ENCODE results near the gene CNTNAP2.
A peak's percentile ranks its signal among the peaks of the same experiment; 100 is the strongest.

Gene CNTNAP2

DNA sequence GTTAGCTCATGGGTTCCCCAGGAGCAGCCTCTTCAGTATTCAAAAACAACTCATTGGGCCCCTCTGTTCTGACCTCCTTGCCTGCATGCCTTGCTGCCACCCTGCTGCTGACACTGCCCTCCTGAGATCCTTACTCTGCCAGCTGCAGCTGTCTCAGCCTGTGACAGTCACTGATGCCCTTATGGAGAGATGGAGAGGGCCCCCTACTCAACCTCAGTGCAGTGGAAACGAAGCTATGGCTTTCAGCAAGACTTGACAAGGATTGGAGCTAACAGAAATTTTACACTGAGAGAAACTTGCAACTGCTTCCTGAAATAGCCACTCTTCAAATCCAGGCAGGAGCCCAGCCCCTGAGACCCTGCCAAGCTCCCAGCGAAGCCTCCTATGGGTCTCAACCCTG lies 1795.7 kb downstream of the CNTNAP2 start:
- H3K27me3 ChIP-seq = no peaks in the 10 kb centered on the region
- no peaks in the 10 kb centered on the region for H4K20me1 ChIP-seq
- H3K9me3 ChIP-seq = no peaks in the 10 kb centered on the region
- H3K27ac ChIP-seq = no peak overlapping the region
- no peak for TF ChIP-seq Cebpa-rat (IDR thresholded peaks at IDR 0.05)
- no peaks in the 10 kb centered on the region for H3K36me3 ChIP-seq
- H3K4me2 ChIP-seq = no peak overlapping the region
- peaks cover 9% of the 10 kb centered on the region; the same call in 1 of the 2 replicates for H3K4me1 ChIP-seq
- no peak overlapping the region for H3K9ac ChIP-seq
- H3K4me3 ChIP-seq = no peak overlapping the region

DNA sequence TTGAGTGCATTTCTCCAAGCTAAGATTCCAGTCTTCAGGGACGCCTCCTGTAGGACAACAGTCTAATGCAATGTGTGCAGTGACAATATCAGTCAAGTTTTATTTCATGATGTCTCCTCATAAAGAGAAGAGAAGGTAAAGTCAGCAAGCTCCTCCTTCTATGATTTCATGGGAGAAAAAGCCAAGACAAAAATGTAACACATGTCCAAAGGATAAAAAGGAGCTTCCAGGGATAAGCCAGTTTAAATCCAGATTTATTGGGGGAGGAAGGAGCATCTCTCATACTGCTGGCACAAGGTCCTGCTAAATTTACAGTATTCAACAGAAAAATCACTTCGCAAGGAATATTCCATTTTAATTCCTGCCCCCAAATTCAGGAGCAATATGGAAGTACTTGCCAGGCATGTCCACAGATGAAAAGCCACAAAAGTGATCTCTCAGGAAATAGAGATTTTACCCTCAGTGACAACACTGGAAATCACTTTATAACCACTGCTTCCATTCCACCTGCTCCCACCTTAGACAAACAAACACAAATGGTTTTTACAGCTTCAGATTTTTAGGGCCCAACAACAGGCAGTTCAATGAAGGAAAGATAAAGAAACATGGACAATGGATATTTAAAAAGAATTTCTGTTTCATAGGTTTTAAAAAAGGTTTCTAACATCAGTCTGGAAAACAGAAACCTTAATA lies 1796.5 kb downstream of the CNTNAP2 start:
- H3K4me2 ChIP-seq = no peak overlapping the region
- H3K27me3 ChIP-seq = no peaks in the 10 kb centered on the region
- H3K27ac ChIP-seq = no peak overlapping the region
- H3K9ac ChIP-seq = no peak overlapping the region
- H4K20me1 ChIP-seq = no peaks in the 10 kb centered on the region
- H3K36me3 ChIP-seq = no peaks in the 10 kb centered on the region
- no peaks in the 10 kb centered on the region for H3K9me3 ChIP-seq
- TF ChIP-seq Cebpa-rat (IDR thresholded peaks at IDR 0.05) = no peak
- peaks cover 9% of the 10 kb centered on the region; the same call in 1 of the 2 replicates for H3K4me1 ChIP-seq
- H3K4me3 ChIP-seq = no peak overlapping the region

DNA sequence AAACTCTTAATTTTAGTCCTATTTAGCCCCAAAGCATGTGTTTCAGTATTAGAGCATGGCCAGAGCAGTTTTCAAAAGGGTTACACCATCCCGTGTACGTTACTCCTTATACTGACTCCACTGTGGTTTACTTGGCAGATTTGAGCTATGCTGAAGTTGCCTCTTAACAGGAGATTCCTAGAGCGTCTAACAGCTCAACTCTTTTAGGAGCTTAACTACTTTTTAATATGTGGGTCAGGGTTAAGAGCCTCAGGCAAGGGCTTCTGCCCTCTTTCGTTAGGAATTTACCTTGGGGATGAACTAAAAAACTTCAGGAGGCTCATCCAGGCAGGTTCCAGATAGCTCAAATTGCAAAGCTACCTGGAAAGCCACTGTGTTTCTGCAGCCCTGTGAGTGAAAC lies 1799.2 kb downstream of the CNTNAP2 start:
- Histone ChIP-seq H3K4me1 (peaks cover 9% of the 10 kb centered on the region; the same call in 1 of the 2 replicates), H3K4me3 (no peak overlapping the region), H3K9me3 (no peaks in the 10 kb centered on the region), H4K20me1 (no peaks in the 10 kb centered on the region), H3K27me3 (no peaks in the 10 kb centered on the region), H3K4me2 (no peak overlapping the region), H3K36me3 (no peaks in the 10 kb centered on the region), H3K27ac (no peak overlapping the region), H3K9ac (no peak overlapping the region)
- TF ChIP-seq Cebpa-rat (IDR thresholded peaks at IDR 0.05) = no peak

DNA sequence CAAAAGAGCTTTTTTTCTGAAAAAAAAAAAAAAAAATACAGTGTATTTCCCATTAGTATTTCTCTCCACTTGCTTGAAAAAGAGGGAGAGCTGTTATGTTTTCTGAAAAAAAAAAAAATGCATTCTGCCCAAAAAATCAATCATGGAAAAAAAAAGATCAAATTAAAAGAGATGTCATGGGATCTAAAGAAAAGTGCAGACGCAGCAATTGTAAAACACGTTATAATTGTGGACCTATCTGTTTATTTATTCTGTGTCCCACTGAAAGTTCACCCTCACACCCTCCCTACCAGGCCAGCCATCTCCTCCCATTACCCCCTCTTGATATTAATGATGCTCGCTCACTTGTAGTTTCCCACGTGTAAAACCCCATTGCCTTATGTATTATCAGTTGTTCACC lies 1800.0 kb downstream of the CNTNAP2 start:
- no peak for TF ChIP-seq Cebpa-rat (IDR thresholded peaks at IDR 0.05)

DNA sequence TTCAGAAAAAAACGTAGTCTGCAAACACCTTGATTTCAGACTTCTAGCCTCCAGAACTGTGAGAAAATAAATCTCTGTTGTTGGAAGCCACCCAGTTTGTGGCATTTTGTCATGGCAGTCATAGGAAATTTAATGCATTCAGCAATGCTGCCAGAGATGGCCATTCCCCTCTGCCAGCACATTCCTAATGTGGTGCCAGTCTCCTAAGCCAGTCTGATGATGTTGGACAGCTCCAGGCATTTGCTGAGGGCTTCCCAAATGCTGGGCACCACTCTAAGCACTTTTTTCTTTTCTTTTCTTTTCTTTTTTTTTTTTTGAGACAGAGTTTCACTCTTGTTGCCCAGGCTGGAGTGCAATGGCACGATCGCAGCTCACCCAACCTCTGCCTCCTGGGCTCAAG lies 1807.2 kb downstream of the CNTNAP2 start:
- H3K27me3 ChIP-seq = no peaks in the 10 kb centered on the region
- H3K36me3 ChIP-seq = no peaks in the 10 kb centered on the region
- no peak overlapping the region for H3K4me2 ChIP-seq
- H3K4me1 ChIP-seq = no peaks in the 10 kb centered on the region
- no peak overlapping the region for H3K4me3 ChIP-seq
- no peaks in the 10 kb centered on the region for H4K20me1 ChIP-seq
- TF ChIP-seq Cebpa-rat (IDR thresholded peaks at IDR 0.05) = no peak
- H3K27ac ChIP-seq = no peak overlapping the region
- no peaks in the 10 kb centered on the region for H3K9me3 ChIP-seq
- no peak overlapping the region for H3K9ac ChIP-seq

More for the DNA sequence above, 1800.0 kb downstream of the CNTNAP2 start:
- Histone ChIP-seq H3K4me3 (no peak overlapping the region), H3K9ac (no peak overlapping the region), H3K4me2 (no peak overlapping the region), H3K4me1 (peaks cover 2% of the 10 kb centered on the region; the same call in 1 of the 2 replicates), H3K9me3 (no peaks in the 10 kb centered on the region), H4K20me1 (no peaks in the 10 kb centered on the region), H3K27ac (no peak overlapping the region), H3K36me3 (no peaks in the 10 kb centered on the region), H3K27me3 (no peaks in the 10 kb centered on the region)

DNA sequence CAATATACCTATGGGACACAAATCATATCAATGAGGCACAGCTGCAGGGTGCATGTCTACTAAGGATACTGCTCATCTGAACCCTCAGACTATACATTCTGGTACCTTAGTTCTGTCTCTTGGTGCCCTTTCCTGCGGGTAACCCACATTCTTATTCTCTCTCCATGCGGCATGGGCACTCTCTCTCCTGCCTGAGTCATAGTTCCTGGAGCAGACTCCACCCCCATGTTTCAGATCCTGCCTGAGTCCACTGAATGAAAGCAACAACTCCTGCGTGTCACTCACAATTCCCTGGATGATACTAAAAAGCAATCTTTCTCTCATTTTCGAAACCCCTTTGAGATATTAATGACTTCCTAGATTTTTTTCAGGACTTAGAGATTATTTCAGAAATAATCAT lies 1820.8 kb downstream of the CNTNAP2 start:
- H3K4me3 ChIP-seq = no peak overlapping the region
- no peaks in the 10 kb centered on the region for H4K20me1 ChIP-seq
- no peaks in the 10 kb centered on the region for H3K36me3 ChIP-seq
- H3K9me3 ChIP-seq = no peaks in the 10 kb centered on the region
- no peak overlapping the region for H3K9ac ChIP-seq
- no peak for TF ChIP-seq Cebpa-rat (IDR thresholded peaks at IDR 0.05)
- H3K4me2 ChIP-seq = no peak overlapping the region
- H3K4me1 ChIP-seq = peaks cover 10% of the 10 kb centered on the region; the same call in 1 of the 2 replicates
- H3K27ac ChIP-seq = no peak overlapping the region
- no peaks in the 10 kb centered on the region for H3K27me3 ChIP-seq

DNA sequence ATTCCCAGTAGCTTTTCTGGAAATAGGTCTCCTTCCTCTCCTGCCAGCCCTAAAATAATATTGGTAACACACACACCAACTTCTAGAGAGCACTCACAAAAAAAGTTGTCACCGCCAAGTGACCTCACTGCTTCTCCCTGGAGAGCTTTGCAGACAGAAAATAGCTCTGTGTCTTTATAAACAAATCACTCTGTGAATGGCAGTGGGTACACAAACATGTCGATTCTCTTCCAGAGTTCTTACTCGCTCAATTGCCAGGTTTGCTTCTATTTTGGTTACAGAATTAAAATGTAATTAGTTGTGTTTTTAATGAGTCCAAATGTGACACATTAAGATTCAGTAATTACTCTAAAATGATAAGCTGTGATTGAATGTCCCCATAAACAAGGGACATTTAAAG lies 1824.8 kb downstream of the CNTNAP2 start:
- TF ChIP-seq Cebpa-rat (IDR thresholded peaks at IDR 0.05) = no peak
- no peak overlapping the region for H3K9ac ChIP-seq
- H4K20me1 ChIP-seq = no peaks in the 10 kb centered on the region
- H3K36me3 ChIP-seq = no peaks in the 10 kb centered on the region
- H3K27me3 ChIP-seq = no peaks in the 10 kb centered on the region
- H3K9me3 ChIP-seq = no peaks in the 10 kb centered on the region
- H3K4me1 ChIP-seq = peaks cover 10% of the 10 kb centered on the region; the same call in 1 of the 2 replicates
- H3K4me3 ChIP-seq = no peak overlapping the region
- H3K27ac ChIP-seq = no peak overlapping the region
- H3K4me2 ChIP-seq = peak overlapping the region; percentile 15

DNA sequence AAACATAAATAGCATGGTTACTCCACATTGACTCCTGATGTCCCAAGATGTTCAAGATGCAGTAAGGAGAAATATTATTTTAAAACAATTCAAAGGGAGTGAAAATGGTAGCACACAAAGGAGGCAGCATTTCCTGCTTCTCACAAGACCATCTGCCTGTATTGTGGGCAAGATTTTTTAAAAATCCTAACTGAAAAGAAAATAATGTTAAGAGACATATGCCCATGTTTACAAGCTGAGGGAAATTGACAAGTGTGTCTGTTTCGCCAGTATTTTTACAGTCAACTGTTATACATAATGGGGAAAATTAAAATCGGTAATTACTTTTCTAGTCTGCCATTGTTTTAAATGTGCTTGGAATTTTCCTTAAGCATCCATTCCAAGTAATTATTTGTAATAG lies 1827.7 kb downstream of the CNTNAP2 start:
- Histone ChIP-seq H3K9me3 (no peaks in the 10 kb centered on the region), H3K36me3 (no peaks in the 10 kb centered on the region), H3K9ac (no peak overlapping the region), H3K4me2 (no peak overlapping the region), H3K27ac (no peak overlapping the region), H3K4me3 (no peak overlapping the region), H3K4me1 (peaks cover 10% of the 10 kb centered on the region; the same call in 1 of the 2 replicates), H4K20me1 (no peaks in the 10 kb centered on the region), H3K27me3 (no peaks in the 10 kb centered on the region)
- no peak for TF ChIP-seq Cebpa-rat (IDR thresholded peaks at IDR 0.05)

DNA sequence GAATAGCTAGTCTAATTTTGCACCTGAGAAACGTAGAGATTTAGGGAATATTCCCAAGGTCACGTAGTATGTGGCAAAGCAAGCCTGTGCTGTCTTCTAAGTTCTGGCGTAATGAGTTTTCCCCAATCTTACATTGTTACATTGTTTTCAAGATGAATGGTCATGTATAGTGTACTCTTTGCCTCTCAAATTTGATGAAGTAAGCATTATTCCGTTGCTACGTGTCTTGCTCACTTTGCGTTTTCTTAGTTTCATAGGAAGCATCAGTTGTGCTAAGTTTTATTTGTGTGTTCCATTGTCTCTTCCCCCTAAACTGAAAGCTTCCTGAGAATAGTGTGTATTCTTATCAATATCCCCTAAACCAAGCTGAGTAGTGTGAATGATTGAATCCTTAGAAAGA lies 1836.3 kb downstream of the CNTNAP2 start:
- H3K4me2 ChIP-seq = no peak overlapping the region
- H3K36me3 ChIP-seq = no peaks in the 10 kb centered on the region
- H3K9me3 ChIP-seq = no peaks in the 10 kb centered on the region
- H3K4me1 ChIP-seq = no peaks in the 10 kb centered on the region
- no peak overlapping the region for H3K9ac ChIP-seq
- no peaks in the 10 kb centered on the region for H4K20me1 ChIP-seq
- no peak overlapping the region for H3K4me3 ChIP-seq
- H3K27me3 ChIP-seq = no peaks in the 10 kb centered on the region
- no peak for TF ChIP-seq Cebpa-rat (IDR thresholded peaks at IDR 0.05)
- no peak overlapping the region for H3K27ac ChIP-seq

DNA sequence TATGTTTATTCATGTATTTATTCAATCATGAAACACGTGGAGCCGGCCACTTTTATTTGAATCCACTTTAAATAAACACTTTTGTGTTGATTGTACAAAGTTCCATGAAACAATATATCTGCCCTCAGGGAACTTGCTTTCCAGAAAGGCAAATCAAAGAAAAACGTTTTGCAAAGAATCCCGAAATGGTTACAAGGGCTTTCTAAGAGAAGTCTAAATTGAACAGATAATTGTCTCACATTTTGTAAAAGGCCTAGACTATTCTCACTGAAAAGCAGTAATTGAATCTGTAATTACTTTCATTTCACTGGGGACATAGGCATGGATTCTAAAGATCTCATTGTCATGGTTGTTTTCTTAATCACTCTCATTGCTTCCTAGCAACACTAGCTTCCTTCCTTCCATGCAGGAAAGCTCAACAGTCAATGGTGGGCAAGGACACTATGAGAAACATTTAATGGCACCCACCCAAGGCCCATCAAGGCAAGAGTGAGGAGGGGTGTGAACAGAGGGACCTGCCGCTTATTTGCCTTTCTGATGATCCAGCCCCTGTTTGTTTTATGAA lies 1851.5 kb downstream of the CNTNAP2 start:
- H3K27me3 ChIP-seq = no peaks in the 10 kb centered on the region
- no peaks in the 10 kb centered on the region for H4K20me1 ChIP-seq
- no peak overlapping the region for H3K9ac ChIP-seq
- H3K27ac ChIP-seq = no peak overlapping the region
- H3K4me2 ChIP-seq = no peak overlapping the region
- H3K9me3 ChIP-seq = no peaks in the 10 kb centered on the region
- no peaks in the 10 kb centered on the region for H3K4me1 ChIP-seq
- H3K4me3 ChIP-seq = no peak overlapping the region
- no peak for TF ChIP-seq Cebpa-rat (IDR thresholded peaks at IDR 0.05)
- H3K36me3 ChIP-seq = no peaks in the 10 kb centered on the region
